IMR-90 (cell line): ENCODE measurements around the gene MEIG1.

ENCODE experiments used
- BHLHE40 ChIP-seq: fragments of 150-350 bp; IDR thresholded peaks from 2 replicates; pipeline ENCODE4 v1.6.1; 2016; ENCODE audit warnings: mild to moderate bottlenecking, low read depth, low read length
- FOS ChIP-seq: fragments of 150-350 bp; IDR thresholded peaks from 2 replicates; pipeline ENCODE4 v1.6.1; 2016; ENCODE audit warnings: low read depth, low read length
- MXI1 ChIP-seq: IDR thresholded peaks from 2 replicates; pipeline ENCODE4 v1.6.1; 2012; ENCODE audit warnings: low read depth, mild to moderate bottlenecking, low read length, moderate library complexity, borderline replicate concordance
- POLR2A ChIP-seq: IDR thresholded peaks from 2 replicates; pipeline ENCODE4 v1.6.1; 2012; ENCODE audit warnings: mild to moderate bottlenecking, low read depth, low read length
- TF ChIP-seq, protein P1 (sequence below): conservative IDR thresholded peaks from 2 replicates; pipeline ENCODE4 v1.5.1; 2012; ENCODE audit warnings: mild to moderate bottlenecking, low read depth, low read length, improper control_type of control experiment

DNA sequence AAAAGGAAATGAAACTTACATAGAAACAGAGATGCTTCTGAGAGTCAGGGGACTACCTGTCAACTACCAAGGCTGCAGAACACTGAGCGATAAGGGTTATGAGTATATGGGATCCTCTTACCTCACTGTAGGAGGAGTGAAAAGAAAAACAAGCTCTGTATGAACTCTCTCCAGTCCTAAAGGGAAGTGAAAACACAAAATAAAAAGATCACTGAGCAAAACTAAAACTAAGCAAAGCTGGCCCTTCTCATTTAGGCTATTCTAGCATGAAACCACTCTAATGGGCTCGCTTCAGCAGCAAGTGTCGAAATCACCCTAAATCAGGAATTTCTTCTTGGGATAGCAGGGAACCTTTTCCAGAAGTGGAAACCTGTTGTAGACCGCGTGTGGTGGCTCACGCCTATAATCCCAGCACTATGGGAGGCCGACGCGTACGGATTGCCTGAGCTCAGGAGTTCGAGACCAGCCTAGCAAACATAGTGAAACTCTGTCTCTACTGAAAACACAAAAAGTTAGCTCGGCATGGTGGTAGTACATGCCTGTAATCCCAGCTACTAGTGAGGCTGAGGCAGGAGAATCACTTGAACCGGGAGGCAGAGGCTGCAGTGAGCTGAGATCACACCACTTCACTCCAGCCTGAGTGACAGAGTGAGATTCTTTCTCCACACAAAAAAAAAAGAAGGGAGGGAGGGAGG, 32.3 kb upstream of the MEIG1 start:
- TF ChIP-seq FOS (no peak), MXI1 (no peak), POLR2A (no peak), BHLHE40 (no peak)
- TF ChIP-seq, protein P1, sequence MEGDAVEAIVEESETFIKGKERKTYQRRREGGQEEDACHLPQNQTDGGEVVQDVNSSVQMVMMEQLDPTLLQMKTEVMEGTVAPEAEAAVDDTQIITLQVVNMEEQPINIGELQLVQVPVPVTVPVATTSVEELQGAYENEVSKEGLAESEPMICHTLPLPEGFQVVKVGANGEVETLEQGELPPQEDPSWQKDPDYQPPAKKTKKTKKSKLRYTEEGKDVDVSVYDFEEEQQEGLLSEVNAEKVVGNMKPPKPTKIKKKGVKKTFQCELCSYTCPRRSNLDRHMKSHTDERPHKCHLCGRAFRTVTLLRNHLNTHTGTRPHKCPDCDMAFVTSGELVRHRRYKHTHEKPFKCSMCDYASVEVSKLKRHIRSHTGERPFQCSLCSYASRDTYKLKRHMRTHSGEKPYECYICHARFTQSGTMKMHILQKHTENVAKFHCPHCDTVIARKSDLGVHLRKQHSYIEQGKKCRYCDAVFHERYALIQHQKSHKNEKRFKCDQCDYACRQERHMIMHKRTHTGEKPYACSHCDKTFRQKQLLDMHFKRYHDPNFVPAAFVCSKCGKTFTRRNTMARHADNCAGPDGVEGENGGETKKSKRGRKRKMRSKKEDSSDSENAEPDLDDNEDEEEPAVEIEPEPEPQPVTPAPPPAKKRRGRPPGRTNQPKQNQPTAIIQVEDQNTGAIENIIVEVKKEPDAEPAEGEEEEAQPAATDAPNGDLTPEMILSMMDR = no peak
